ENCODE data around the gene KIAA2012.

The KIAA2012 gene

GRCh38 chr2:202049840-202050239 lies 23.2 kb upstream of the KIAA2012 start:
- Histone ChIP-seq H3K9me3 (ENCODE audit: severe bottlenecking) (no peaks in the 10 kb centered on the region), H3K4me1 (ENCODE audit: insufficient read depth, poor library complexity, severe bottlenecking) (no peaks in the 10 kb centered on the region), H3K36me3 (ENCODE audit: low read depth) (no peaks in the 10 kb centered on the region), H3K27me3 (ENCODE audit: insufficient read depth, poor library complexity, severe bottlenecking) (no peaks in the 10 kb centered on the region), H3K27ac (ENCODE audit: poor library complexity, severe bottlenecking) (no peak overlapping the region), H3K4me3 (ENCODE audit: severe bottlenecking) (no peak overlapping the region)
- ATAC-seq (ENCODE audit: low read depth) (no peak), DNase-seq (ENCODE audit: low spot score) (no peak)
- no peak for TF ChIP-seq CTCF (IDR thresholded peaks at IDR 0.05; ENCODE audit: poor library complexity, severe bottlenecking)

GRCh38 chr2:202050652-202051051 lies 22.4 kb upstream of the KIAA2012 start:
- H3K36me3 ChIP-seq (ENCODE audit: low read depth), result no peaks in the 10 kb centered on the region
- no peaks in the 10 kb centered on the region for H3K4me1 ChIP-seq (ENCODE audit: insufficient read depth, poor library complexity, severe bottlenecking)
- no peaks in the 10 kb centered on the region for H3K9me3 ChIP-seq (ENCODE audit: severe bottlenecking)
- ATAC-seq (ENCODE audit: low read depth) (no peak), DNase-seq (ENCODE audit: low spot score) (no peak)
- no peaks in the 10 kb centered on the region for H3K27me3 ChIP-seq (ENCODE audit: insufficient read depth, poor library complexity, severe bottlenecking)
- no peak overlapping the region for H3K4me3 ChIP-seq (ENCODE audit: severe bottlenecking)
- H3K27ac ChIP-seq (ENCODE audit: poor library complexity, severe bottlenecking), result no peak overlapping the region
- no peak for TF ChIP-seq CTCF (IDR thresholded peaks at IDR 0.05; ENCODE audit: poor library complexity, severe bottlenecking)

GRCh38 chr2:202051499-202052161 lies 21.4 kb upstream of the KIAA2012 start:
- H3K36me3 ChIP-seq (ENCODE audit: low read depth), result no peaks in the 10 kb centered on the region
- no peak overlapping the region for H3K4me3 ChIP-seq (ENCODE audit: severe bottlenecking)
- H3K4me1 ChIP-seq (ENCODE audit: insufficient read depth, poor library complexity, severe bottlenecking), result no peaks in the 10 kb centered on the region
- DNase-seq (ENCODE audit: low spot score) (no peak), ATAC-seq (ENCODE audit: low read depth) (no peak)
- H3K27ac ChIP-seq (ENCODE audit: poor library complexity, severe bottlenecking), result no peak overlapping the region
- TF ChIP-seq CTCF (IDR thresholded peaks at IDR 0.05; ENCODE audit: poor library complexity, severe bottlenecking), result no peak
- H3K27me3 ChIP-seq (ENCODE audit: insufficient read depth, poor library complexity, severe bottlenecking), result no peaks in the 10 kb centered on the region
- no peaks in the 10 kb centered on the region for H3K9me3 ChIP-seq (ENCODE audit: severe bottlenecking)

- no peak overlapping the region for H3K4me3 ChIP-seq (ENCODE audit: severe bottlenecking)
- ATAC-seq (ENCODE audit: low read depth), result no peak
- no peak for DNase-seq (ENCODE audit: low spot score)
- H3K27ac ChIP-seq (ENCODE audit: poor library complexity, severe bottlenecking), result no peak overlapping the region
- H3K27me3 ChIP-seq (ENCODE audit: insufficient read depth, poor library complexity, severe bottlenecking), result no peaks in the 10 kb centered on the region
- H3K36me3 ChIP-seq (ENCODE audit: low read depth), result no peaks in the 10 kb centered on the region
- no peak for TF ChIP-seq CTCF (IDR thresholded peaks at IDR 0.05; ENCODE audit: poor library complexity, severe bottlenecking)
- H3K9me3 ChIP-seq (ENCODE audit: severe bottlenecking), result no peaks in the 10 kb centered on the region
- H3K4me1 ChIP-seq (ENCODE audit: insufficient read depth, poor library complexity, severe bottlenecking), result no peaks in the 10 kb centered on the region
These were observed 20.8 kb upstream of the KIAA2012 start for GRCh38 chr2:202052235-202052634.

GRCh38 chr2:202054679-202055078 lies 18.4 kb upstream of the KIAA2012 start:
- no peaks in the 10 kb centered on the region for H3K27me3 ChIP-seq (ENCODE audit: insufficient read depth, poor library complexity, severe bottlenecking)
- no peak overlapping the region for H3K4me3 ChIP-seq (ENCODE audit: severe bottlenecking)
- no peak overlapping the region for H3K27ac ChIP-seq (ENCODE audit: poor library complexity, severe bottlenecking)
- H3K4me1 ChIP-seq (ENCODE audit: insufficient read depth, poor library complexity, severe bottlenecking), result no peaks in the 10 kb centered on the region
- H3K36me3 ChIP-seq (ENCODE audit: low read depth), result no peaks in the 10 kb centered on the region
- no peaks in the 10 kb centered on the region for H3K9me3 ChIP-seq (ENCODE audit: severe bottlenecking)
- DNase-seq (ENCODE audit: low spot score) (no peak), ATAC-seq (ENCODE audit: low read depth) (no peak)
- no peak for TF ChIP-seq CTCF (IDR thresholded peaks at IDR 0.05; ENCODE audit: poor library complexity, severe bottlenecking)

All from RWPE2 (cell line).